Right renal cortex interstitium (tissue), 3 donors: ENCODE results near the gene SDK2. TPM values are rescaled to one million over a fixed set of nuclear protein-coding genes. Genes with fewer than 3 reads are reported as not detected.

Experiments used
- DNase-seq, 3 donors: peaks; one replicate each; pipeline ENCODE4 v3.0.0-alpha.2; 2013; ENCODE audit warnings: low read depth in 3 of 3, low spot score in 2 of 3
- polyA plus RNA-seq, 3 donors: library from polyadenylated mRNA; unstranded; fragments of 120-200 nt; gene quantifications; one replicate each; pipeline ENCODE4 v1.2.1, GENCODE V29; 2013; ENCODE audit not compliant: insufficient read length in 3 of 3

SDK2 gene
- polyA plus RNA-seq, 3 donors: 7.7 to 8.4 (median 8.3) TPM

- no peak for DNase-seq
Measured at GRCh38 chr17:73400915-73401545, 243.2 kb downstream of the SDK2 start.

GRCh38 chr17:73399056-73399455 lies 245.2 kb downstream of the SDK2 start:
- DNase-seq: no peak

DNA sequence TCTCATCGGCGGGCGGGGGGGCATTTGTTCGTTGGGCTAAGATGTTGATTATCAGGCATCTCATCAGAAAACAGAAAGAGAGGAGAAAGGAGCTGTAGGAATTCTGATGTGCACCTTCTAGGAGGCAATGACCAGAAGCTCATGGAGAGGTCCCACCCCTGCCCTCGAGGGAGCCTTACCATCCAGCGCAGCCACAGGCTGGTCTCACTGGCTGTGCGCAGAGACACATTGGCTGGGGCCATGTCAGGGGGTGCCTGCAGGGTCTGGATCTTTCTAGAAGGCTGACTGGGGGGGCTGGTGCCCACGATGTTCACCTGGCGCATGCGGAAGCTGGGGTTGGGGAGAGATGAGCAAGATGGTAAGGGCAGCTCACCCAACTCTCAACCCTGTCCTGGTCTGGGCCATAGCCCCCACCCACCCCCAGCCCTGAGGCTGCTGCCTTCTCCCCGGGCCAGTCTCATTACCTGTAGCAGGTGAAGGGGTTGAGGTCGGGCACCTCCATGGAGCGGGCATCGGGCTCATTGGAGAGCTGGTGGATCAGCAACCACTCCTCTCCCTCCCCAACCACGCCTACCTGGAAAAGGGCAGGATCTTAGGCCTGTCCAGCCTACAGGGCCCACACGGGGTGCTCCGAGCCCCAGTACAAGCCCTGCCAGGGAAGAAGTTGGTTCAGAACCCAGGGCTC lies 246.2 kb downstream of the SDK2 start:
- DNase-seq: no peak

DNA sequence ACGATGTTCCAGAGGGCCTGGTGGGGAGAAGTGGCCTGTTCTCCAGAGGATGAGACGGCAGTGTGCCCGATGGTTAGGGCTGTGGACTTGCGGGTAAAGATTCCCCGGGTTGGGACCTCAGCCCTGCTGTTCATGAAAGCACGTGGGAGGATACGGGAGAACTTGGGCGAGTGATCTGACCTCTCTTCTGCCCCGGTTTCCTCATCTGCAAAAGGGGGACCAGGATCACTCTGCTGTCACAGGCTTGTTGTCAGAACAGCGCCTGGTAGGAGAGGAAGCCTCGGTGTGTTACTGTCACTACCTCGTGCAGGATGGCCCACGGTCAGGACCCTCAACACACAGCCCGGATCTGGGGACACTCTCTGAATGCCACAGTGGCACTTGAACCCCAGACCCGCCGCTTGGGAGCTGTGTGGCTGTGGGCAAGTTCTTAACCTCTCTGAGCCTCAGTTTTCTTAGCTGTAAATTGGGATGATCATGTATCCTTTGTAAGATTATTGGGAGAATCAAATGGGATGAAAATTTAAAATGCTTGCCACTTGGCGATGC lies 246.9 kb downstream of the SDK2 start:
- no peak for DNase-seq

- no peak for DNase-seq
Measured at GRCh38 chr17:73396431-73397277, 247.6 kb downstream of the SDK2 start.

DNA sequence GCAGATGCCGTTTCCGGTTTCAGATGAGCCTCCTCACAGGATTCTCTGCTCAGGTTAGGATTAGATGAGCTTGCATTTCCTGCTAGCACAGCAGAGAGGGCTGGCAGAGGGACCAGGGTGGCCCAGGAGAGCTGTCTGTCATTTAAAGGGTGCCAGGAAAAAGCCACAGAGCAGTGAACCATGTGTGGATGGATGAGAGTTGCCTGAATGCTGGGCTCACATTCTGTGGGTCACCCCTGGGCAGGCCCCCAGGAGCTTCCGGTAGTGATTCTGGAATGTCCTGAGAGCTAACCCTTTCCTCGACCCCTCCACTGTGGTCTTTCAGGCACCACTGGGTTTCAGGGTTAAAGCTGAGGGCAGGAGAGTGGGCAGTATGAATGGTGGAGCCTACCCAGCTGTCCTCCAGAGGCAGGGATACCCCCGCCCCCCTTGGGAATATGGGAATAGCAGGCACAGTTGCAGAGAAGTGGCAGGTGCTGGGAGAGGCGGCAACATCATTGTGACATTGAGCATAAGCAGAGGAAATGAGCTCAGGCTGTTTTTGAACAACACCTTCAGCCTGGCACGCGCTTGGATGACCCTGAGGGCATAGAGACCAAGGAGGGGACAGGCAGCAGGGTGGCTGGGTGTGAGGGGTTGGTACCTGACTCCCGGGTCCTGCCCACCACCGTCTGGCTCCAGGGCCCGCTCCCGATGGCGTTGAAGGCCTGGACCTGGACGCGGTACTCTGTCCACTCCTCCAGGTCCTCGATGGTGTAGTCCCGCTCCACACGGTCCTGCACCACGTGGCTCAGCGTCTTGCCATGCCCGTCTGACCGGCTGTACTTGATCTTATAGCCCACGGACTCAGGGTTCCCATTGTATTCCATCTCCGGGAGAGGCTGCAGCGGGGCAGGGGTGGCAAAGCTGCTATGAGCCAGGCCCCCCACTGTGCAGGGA lies 249.5 kb downstream of the SDK2 start:
- no peak for DNase-seq

GRCh38 chr17:73393962-73394361 lies 250.3 kb downstream of the SDK2 start:
- DNase-seq: no peak

GRCh38 chr17:73393381-73393780 lies 250.9 kb downstream of the SDK2 start:
- DNase-seq: no peak

DNA sequence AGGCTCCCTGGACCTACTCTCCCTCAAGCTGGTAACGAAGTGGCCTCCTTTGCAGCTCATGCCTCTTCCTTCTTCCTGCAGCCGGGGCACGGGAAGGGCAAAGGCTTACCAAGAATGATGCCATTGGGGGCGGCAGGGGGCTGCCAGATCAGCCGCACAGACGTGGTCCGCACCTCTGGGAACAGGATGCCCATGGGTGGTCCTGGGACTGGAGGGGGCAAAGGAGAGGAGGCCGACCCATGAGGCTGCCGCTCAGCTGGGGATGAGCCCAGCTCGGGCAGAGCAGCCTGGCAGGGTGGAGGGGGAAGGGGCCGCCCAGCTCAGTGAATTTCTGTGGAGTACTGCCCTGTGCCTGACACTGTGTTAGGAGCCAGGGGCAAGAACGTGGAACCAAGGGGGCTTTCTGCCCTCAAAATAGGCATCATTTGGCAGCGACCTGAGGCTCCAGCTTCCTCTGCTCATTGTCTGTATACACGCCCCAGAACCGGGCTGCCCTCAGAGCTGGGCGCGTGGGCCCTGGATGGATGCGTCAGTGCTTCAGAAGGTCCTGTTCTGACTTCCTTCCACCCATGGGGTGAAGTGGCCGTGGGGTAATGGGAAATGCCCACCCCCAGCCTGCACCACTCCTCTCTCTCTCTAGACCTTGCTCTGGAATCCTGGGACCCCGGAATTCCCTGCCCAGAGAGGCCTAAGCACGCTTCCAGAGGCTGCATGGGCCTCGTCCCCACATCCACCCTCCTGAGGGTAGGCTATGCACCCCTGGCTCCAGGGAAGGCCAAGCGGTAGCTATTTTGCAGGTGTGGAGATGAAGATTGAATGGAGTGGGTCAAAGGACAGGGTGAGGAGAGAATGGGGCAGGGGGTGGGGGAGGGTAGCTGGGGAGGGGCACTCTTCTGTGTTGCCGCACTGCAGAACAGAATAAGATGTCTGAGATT lies 252.6 kb downstream of the SDK2 start:
- no peak for DNase-seq

- no peak for DNase-seq
Measured at GRCh38 chr17:73390851-73391250, 253.4 kb downstream of the SDK2 start.

GRCh38 chr17:73390221-73390620 lies 254.0 kb downstream of the SDK2 start:
- DNase-seq: no peak

- no peak for DNase-seq
Measured at GRCh38 chr17:73389411-73389810, 254.8 kb downstream of the SDK2 start.

GRCh38 chr17:73388578-73388905 lies 255.7 kb downstream of the SDK2 start:
- no peak for DNase-seq

GRCh38 chr17:73387746-73388577 lies 256.3 kb downstream of the SDK2 start:
- no peak for DNase-seq

- no peak for DNase-seq
Measured at GRCh38 chr17:73386561-73386960, 257.7 kb downstream of the SDK2 start.

GRCh38 chr17:73384926-73385325 lies 259.3 kb downstream of the SDK2 start:
- DNase-seq: no peak

- DNase-seq: no peak
Measured at GRCh38 chr17:73380439-73381106, 263.7 kb downstream of the SDK2 start.

- DNase-seq: no peak
Measured at GRCh38 chr17:73379826-73380225, 264.4 kb downstream of the SDK2 start.
